ENCODE results near the gene ABCC2.
"Not testable (repeated sequence)": the region's sequence is repeated elsewhere in the genome, so short reads cannot be mapped to it uniquely, and the experiment has no call there.

The ABCC2 gene

GRCh38 chr10:99742701-99743100 lies 39.7 kb upstream of the ABCC2 start:
- Histone ChIP-seq H3K9me3 (ENCODE audit: insufficient read depth, low read depth, low read length) (peaks cover 18% of the 10 kb centered on the region; the same call in 1 of the 2 replicates), H4K20me1 (ENCODE audit: insufficient read depth, low read length, poor library complexity, severe bottlenecking) (no peaks in the 10 kb centered on the region), H3K4me1 (ENCODE audit: insufficient read depth, low read length, poor library complexity, severe bottlenecking) (peaks cover 9% of the 10 kb centered on the region), H3K36me3 (ENCODE audit: insufficient read depth, low read length) (peaks cover 69% of the 10 kb centered on the region), H3K27me3 (ENCODE audit: insufficient read depth, low read length, poor library complexity, severe bottlenecking) (no peaks in the 10 kb centered on the region), H3F3A (ENCODE audit: low read depth) (no peaks in the 10 kb centered on the region), H2AFZ (ENCODE audit: low read length) (no peak overlapping the region), H3K9me2 (replicated peaks; ENCODE audit: low read depth, low read length) (no peaks in the 10 kb centered on the region), H3K9ac (ENCODE audit: low read depth, low read length, poor library complexity, severe bottlenecking) (no peak overlapping the region), H3K4me3 (ENCODE audit: low read length, poor library complexity, severe bottlenecking) (no peak overlapping the region), H3K4me2 (ENCODE audit: low read depth, low read length, poor library complexity, severe bottlenecking) (no peak overlapping the region), H3K79me2 (ENCODE audit: insufficient read depth, low read length) (0 out of 2 replicates have a peak, but pooled peaks cover 4% of the 10 kb centered on the region)
- no peak for TF ChIP-seq CTCF (conservative IDR thresholded peaks at IDR 0.05; ENCODE audit: low read length)
- TF ChIP-seq EZH2phosphoT487 (IDR thresholded peaks at IDR 0.05; ENCODE audit: borderline replicate concordance) = no peak

DNA sequence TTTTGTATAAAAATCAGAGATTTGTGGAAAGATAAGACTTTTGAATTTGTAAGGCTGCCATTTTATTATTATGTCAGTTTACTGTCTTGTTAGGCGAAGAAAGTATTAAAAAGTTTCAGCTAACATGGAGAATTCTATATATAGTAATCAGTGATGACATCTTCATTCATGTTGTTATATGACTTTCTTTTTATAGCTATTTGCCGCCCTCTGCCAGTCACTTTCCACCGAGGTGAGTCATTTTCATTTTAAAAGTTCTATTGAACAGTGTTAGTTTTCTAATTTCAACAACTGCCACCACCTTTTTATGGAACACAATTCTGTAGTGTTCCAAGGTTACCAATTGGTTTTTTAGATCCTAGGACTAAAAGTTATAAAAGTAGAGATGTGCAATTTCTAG lies 38.6 kb upstream of the ABCC2 start:
- Histone ChIP-seq H3K79me2 (ENCODE audit: insufficient read depth, low read length) (peaks cover 7% of the 10 kb centered on the region; the same call in 1 of the 2 replicates), H2AFZ (ENCODE audit: low read length) (no peak overlapping the region), H3K4me2 (ENCODE audit: low read depth, low read length, poor library complexity, severe bottlenecking) (no peak overlapping the region), H3K36me3 (ENCODE audit: insufficient read depth, low read length) (peaks cover 81% of the 10 kb centered on the region), H3K9me2 (replicated peaks; ENCODE audit: low read depth, low read length) (no peaks in the 10 kb centered on the region), H3K27me3 (ENCODE audit: insufficient read depth, low read length, poor library complexity, severe bottlenecking) (no peaks in the 10 kb centered on the region), H3K9me3 (ENCODE audit: insufficient read depth, low read depth, low read length) (peaks cover 18% of the 10 kb centered on the region; the same call in 1 of the 2 replicates), H3K9ac (ENCODE audit: low read depth, low read length, poor library complexity, severe bottlenecking) (no peak overlapping the region), H4K20me1 (ENCODE audit: insufficient read depth, low read length, poor library complexity, severe bottlenecking) (no peaks in the 10 kb centered on the region), H3K4me1 (ENCODE audit: insufficient read depth, low read length, poor library complexity, severe bottlenecking) (peaks cover 7% of the 10 kb centered on the region), H3F3A (ENCODE audit: low read depth) (no peaks in the 10 kb centered on the region), H3K4me3 (ENCODE audit: low read length, poor library complexity, severe bottlenecking) (no peak overlapping the region)
- no peak for TF ChIP-seq EZH2phosphoT487 (IDR thresholded peaks at IDR 0.05; ENCODE audit: borderline replicate concordance)
- no peak for TF ChIP-seq CTCF (conservative IDR thresholded peaks at IDR 0.05; ENCODE audit: low read length)

GRCh38 chr10:99746166-99746565 lies 36.3 kb upstream of the ABCC2 start:
- H3K9me2 ChIP-seq (replicated peaks; ENCODE audit: low read depth, low read length); H3K79me2 ChIP-seq (ENCODE audit: insufficient read depth, low read length); H3K9ac ChIP-seq (ENCODE audit: low read depth, low read length, poor library complexity, severe bottlenecking); H3K4me2 ChIP-seq (ENCODE audit: low read depth, low read length, poor library complexity, severe bottlenecking); H3K4me3 ChIP-seq (ENCODE audit: low read length, poor library complexity, severe bottlenecking); H4K20me1 ChIP-seq (ENCODE audit: insufficient read depth, low read length, poor library complexity, severe bottlenecking); H3K4me1 ChIP-seq (ENCODE audit: insufficient read depth, low read length, poor library complexity, severe bottlenecking); H3K27me3 ChIP-seq (ENCODE audit: insufficient read depth, low read length, poor library complexity, severe bottlenecking); H3F3A ChIP-seq (ENCODE audit: low read depth); H2AFZ ChIP-seq (ENCODE audit: low read length); H3K9me3 ChIP-seq (ENCODE audit: insufficient read depth, low read depth, low read length): not testable (repeated sequence)
- H3K36me3 ChIP-seq (ENCODE audit: insufficient read depth, low read length) = peaks cover 81% of the 10 kb centered on the region

DNA sequence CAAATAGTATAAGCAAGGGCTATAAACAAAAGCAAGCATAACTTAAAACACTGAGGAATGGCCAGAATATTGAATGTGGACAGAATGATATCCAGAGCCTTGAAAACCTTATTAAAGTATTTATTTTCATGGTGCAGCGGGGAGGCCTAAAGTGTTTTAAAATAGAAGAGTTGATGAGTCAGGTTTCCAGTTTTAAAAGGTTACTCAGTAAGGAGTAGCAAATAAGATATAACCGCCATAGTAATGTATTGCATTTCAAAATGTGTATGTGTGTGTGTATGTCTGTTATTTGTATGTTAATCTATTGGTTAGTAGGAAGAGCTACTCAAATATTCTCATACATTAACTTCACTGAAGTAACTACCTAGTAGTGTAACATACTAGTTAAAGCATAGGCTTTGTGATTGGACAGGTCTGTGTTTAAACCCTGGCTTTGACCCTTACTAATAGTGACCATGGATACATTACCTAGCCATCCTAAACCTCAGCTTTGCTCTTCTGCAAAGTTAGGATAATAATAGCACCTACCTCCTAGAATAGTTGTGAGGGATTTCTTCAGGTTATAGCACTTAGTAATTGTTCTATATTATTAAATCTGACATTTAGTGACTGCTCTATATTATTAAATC lies 33.5 kb upstream of the ABCC2 start:
- Histone ChIP-seq H3K9me2 (replicated peaks; ENCODE audit: low read depth, low read length) (no peaks in the 10 kb centered on the region), H4K20me1 (ENCODE audit: insufficient read depth, low read length, poor library complexity, severe bottlenecking) (no peaks in the 10 kb centered on the region), H3K79me2 (ENCODE audit: insufficient read depth, low read length) (peaks cover 4% of the 10 kb centered on the region; the same call in 1 of the 2 replicates), H2AFZ (ENCODE audit: low read length) (no peak overlapping the region), H3K4me2 (ENCODE audit: low read depth, low read length, poor library complexity, severe bottlenecking) (no peak overlapping the region), H3K9me3 (ENCODE audit: insufficient read depth, low read depth, low read length) (no peaks in the 10 kb centered on the region), H3F3A (ENCODE audit: low read depth) (no peaks in the 10 kb centered on the region), H3K9ac (ENCODE audit: low read depth, low read length, poor library complexity, severe bottlenecking) (no peak overlapping the region), H3K4me1 (ENCODE audit: insufficient read depth, low read length, poor library complexity, severe bottlenecking) (peaks cover 4% of the 10 kb centered on the region), H3K36me3 (ENCODE audit: insufficient read depth, low read length) (peaks cover 73% of the 10 kb centered on the region), H3K4me3 (ENCODE audit: low read length, poor library complexity, severe bottlenecking) (no peak overlapping the region), H3K27me3 (ENCODE audit: insufficient read depth, low read length, poor library complexity, severe bottlenecking) (no peaks in the 10 kb centered on the region)
- no peak for TF ChIP-seq EZH2phosphoT487 (IDR thresholded peaks at IDR 0.05; ENCODE audit: borderline replicate concordance)
- no peak for TF ChIP-seq CTCF (conservative IDR thresholded peaks at IDR 0.05; ENCODE audit: low read length)

Measured in Loucy (cell line).